K562 (cell line): ENCODE measurements around the gene CDT1. TPM values are rescaled to one million over a fixed set of nuclear protein-coding genes. Genes with fewer than 3 reads are reported as not detected.
A peak's percentile ranks its signal among the peaks of the same experiment; 100 is the strongest.

Experiments
- FOXK1 ChIP-seq: sonication (generic); formaldehyde crosslinking; IDR thresholded peaks from 2 replicates; pipeline ENCODE4 v1.8.0; 2022; ENCODE audit warnings: missing genetic modification reagents, mild to moderate bottlenecking, borderline replicate concordance
- MTA2 ChIP-seq: fragments of 450-650 bp; IDR thresholded peaks from 2 replicates; pipeline ENCODE4 v1.6.1; 2016; ENCODE audit warnings: low read depth
- NFE2L1 ChIP-seq: fragments of 450-650 bp; IDR thresholded peaks from 2 replicates; pipeline ENCODE4 v1.6.1; 2016; ENCODE audit warnings: missing genetic modification characterization, low read depth, mild to moderate bottlenecking, missing compliant biosample characterization, moderate library complexity, borderline replicate concordance
- NONO ChIP-seq, 2 experiments: fragments of 200-400 bp in 1 of 2; fragments of 450-650 bp in 1 of 2; formaldehyde crosslinking in 1 of 2; IDR thresholded peaks; 2 replicates each; pipeline ENCODE4 v1.6.1; 2017; ENCODE audit warnings: low read depth in 2 of 2, mild to moderate bottlenecking in 2 of 2, moderate library complexity in 2 of 2, low read length in 1 of 2
- RAD51 ChIP-seq: fragments of 450-650 bp; IDR thresholded peaks from 2 replicates; pipeline ENCODE4 v1.7.1; 2016; ENCODE audit warnings: low read depth, mild to moderate bottlenecking, borderline replicate concordance
- ZNF668 ChIP-seq: fragments of 250-450 bp; sonication (Bioruptor Pico); IDR thresholded peaks from 2 replicates; pipeline ENCODE4 v1.8.0; 2022; ENCODE audit warnings: mild to moderate bottlenecking, inconsistent platforms
- polyA plus RNA-seq, 8 experiments: library from polyadenylated mRNA; depleted of rRNA in 4 of 8; stranded (reverse) in 5 of 8; unstranded in 3 of 8; fragments of >200 nt; fragmentation: Nextera tagmentation in 2 of 8; fragmentation: Illumina TruSeq in 1 of 8; extraction: Ambion mirVana in 2 of 8; extraction: Trizol in 1 of 8; gene quantifications; 2 replicates each; pipeline versions ENCODE4 v1.2.1 to v1.2.3, GENCODE V29; 2011 to 2014; ENCODE audit warnings: inconsistent platforms in 1 of 8, missing spikeins in 1 of 8
- total RNA-seq, 7 experiments: library from RNA; depleted of rRNA in 6 of 7; stranded (reverse); fragments of >200 nt in 6 of 7; fragmentation: Illumina TruSeq in 2 of 7; extraction: Trizol in 2 of 7; gene quantifications; 2 replicates each; pipeline versions ENCODE4 v1.2.1 to v1.2.3, GENCODE V29; 2011 to 2021; ENCODE audit warnings: low replicate concordance in 1 of 7
- TF ChIP-seq, protein P1 (sequence below), 2 experiments: fragments of 450-650 bp; IDR thresholded peaks; 2 replicates each; pipeline ENCODE4 v1.6.1; 2016; ENCODE audit warnings: mild to moderate bottlenecking in 2 of 2, borderline replicate concordance in 1 of 2, low read depth in 1 of 2, moderate library complexity in 1 of 2
- TF ChIP-seq, protein P2 (sequence below): sonication (generic); formaldehyde crosslinking; IDR thresholded peaks from 2 replicates; pipeline ENCODE4 v1.8.0; 2022; ENCODE audit warnings: mild to moderate bottlenecking, missing genetic modification reagents
- TF ChIP-seq, protein P3 (sequence below): fragments of 150-350 bp; conservative IDR thresholded peaks from 2 replicates; pipeline ENCODE4 v1.6.1; 2014; ENCODE audit warnings: low read length

Gene CDT1
- total and polyA plus RNA-seq, 9 of the 15 experiments (the other 6 are each of a cell fraction or from before 2014, with no cell fraction given): 0.92 to 178 (median 14.2) TPM

DNA sequence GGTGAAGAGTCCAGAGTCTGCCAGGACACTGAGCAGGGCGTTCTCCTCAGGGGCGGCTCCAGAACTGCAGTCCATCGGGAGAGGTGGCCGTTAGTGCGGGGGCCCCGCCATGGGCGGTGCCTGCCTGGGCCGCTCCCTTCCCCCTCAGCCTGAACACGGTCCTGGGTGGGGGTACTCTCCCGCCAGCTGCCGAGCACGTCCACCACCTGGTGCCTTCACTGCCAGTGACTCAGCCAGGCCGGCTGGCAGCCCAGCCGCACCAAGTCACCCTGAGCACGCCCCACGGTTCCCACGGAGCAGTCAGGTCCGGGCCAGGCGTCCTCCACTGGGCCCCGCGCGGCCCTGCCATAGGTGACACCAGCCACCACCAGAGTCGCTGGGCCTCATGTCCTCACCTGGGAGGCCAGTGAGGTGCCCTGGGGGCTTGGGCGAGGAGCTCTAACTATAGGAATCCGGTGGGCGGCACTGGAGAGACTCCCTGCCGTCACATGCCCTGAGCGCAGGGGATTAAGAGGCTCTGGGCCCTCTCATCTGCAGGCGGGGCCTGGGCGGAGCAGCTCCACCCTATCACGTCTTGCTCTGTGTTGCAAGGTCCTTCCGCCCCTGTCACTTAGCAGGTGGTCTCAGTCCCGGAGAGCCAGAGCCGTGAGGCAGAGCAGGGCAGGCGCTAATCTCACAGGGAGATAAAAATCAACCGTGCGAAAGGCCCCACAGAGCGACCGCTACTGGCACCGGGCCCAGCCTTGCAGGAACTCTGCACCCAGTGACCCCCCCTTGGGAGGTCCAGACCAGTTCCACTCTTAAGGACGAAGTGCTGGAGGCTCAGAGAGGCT, 32.9 kb upstream of the CDT1 start (continued):
- TF ChIP-seq, protein P1, sequence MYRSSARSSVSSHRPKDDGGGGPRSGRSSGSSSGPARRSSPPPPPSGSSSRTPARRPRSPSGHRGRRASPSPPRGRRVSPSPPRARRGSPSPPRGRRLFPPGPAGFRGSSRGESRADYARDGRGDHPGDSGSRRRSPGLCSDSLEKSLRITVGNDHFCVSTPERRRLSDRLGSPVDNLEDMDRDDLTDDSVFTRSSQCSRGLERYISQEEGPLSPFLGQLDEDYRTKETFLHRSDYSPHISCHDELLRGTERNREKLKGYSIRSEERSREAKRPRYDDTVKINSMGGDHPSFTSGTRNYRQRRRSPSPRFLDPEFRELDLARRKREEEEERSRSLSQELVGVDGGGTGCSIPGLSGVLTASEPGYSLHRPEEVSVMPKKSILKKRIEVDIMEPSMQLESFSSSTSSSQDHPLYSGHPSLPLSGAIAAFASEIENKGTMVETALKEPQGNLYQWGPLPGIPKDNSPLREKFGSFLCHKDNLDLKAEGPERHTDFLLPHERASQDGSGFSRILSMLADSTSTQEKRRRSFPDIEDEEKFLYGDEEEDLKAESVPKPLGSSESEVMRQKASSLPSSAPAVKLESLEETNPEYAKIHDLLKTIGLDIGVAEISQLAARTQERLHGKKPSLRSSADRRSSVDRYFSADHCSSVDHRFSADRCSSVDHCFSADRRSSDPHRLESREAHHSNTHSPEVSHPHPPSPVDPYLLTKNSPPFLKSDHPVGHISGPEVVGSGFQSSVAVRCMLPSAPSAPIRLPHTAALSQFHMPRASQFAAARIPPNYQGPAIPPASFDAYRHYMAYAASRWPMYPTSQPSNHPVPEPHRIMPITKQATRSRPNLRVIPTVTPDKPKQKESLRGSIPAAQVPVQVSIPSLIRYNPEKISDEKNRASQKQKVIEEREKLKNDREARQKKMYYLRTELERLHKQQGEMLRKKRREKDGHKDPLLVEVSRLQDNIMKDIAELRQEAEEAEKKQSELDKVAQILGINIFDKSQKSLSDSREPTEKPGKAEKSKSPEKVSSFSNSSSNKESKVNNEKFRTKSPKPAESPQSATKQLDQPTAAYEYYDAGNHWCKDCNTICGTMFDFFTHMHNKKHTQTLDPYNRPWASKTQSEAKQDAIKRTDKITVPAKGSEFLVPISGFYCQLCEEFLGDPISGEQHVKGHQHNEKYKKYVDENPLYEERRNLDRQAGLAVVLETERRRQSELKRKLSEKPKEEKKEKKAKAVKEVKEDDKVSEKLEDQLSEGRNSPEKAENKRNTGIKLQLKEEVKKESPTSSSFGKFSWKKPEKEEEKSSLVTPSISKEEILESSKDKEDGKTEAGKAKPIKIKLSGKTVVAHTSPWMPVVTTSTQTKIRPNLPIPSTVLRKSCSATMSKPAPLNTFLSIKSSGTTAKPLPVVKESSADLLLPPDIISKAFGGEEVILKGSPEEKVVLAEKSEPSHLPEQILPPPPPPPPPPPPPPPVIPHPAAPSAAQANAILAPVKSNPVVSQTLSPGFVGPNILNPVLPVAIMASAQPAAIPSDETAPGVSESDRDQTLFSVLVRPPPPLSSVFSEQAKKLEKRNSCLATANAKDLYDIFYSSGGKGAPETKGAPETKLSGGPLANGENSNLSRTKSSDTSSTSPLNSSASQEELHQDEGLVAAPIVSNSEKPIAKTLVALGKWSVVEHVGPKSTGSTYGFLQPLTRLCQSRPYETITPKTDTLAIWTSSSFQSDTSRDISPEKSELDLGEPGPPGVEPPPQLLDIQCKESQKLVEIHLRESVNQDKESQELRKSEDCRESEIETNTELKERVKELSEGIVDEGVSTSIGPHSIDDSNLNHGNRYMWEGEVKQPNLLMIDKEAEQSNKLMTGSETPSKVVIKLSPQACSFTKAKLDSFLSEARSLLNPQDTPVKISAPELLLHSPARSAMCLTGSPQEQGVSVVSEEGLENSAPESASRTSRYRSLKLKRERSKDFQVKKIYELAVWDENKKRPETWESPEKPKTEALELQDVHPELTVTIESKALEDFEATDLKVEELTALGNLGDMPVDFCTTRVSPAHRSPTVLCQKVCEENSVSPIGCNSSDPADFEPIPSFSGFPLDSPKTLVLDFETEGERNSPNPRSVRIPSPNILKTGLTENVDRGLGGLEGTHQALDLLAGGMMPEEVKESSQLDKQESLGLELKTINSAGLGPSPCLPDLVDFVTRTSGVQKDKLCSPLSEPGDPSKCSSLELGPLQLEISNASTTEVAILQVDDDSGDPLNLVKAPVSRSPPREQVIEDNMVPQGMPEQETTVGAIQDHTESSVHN (IDR thresholded peaks at IDR 0.05; ENCODE audit: borderline replicate concordance in 1 of 2, low read depth in 1 of 2): peak in 1 of 2 experiments; percentile 91; a peak in 2 of 4 replicates
- no peak for TF ChIP-seq FOXK1
- TF ChIP-seq MTA2: 0 out of 2 replicates have a peak, but pooled peaks have one; percentile 40
- TF ChIP-seq NONO (IDR thresholded peaks at IDR 0.05; ENCODE audit: low read depth in 2 of 2, low read length in 1 of 2): no peak
- TF ChIP-seq, protein P2, sequence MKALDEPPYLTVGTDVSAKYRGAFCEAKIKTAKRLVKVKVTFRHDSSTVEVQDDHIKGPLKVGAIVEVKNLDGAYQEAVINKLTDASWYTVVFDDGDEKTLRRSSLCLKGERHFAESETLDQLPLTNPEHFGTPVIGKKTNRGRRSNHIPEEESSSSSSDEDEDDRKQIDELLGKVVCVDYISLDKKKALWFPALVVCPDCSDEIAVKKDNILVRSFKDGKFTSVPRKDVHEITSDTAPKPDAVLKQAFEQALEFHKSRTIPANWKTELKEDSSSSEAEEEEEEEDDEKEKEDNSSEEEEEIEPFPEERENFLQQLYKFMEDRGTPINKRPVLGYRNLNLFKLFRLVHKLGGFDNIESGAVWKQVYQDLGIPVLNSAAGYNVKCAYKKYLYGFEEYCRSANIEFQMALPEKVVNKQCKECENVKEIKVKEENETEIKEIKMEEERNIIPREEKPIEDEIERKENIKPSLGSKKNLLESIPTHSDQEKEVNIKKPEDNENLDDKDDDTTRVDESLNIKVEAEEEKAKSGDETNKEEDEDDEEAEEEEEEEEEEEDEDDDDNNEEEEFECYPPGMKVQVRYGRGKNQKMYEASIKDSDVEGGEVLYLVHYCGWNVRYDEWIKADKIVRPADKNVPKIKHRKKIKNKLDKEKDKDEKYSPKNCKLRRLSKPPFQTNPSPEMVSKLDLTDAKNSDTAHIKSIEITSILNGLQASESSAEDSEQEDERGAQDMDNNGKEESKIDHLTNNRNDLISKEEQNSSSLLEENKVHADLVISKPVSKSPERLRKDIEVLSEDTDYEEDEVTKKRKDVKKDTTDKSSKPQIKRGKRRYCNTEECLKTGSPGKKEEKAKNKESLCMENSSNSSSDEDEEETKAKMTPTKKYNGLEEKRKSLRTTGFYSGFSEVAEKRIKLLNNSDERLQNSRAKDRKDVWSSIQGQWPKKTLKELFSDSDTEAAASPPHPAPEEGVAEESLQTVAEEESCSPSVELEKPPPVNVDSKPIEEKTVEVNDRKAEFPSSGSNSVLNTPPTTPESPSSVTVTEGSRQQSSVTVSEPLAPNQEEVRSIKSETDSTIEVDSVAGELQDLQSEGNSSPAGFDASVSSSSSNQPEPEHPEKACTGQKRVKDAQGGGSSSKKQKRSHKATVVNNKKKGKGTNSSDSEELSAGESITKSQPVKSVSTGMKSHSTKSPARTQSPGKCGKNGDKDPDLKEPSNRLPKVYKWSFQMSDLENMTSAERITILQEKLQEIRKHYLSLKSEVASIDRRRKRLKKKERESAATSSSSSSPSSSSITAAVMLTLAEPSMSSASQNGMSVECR (CRISPR knock-in tag): peak; percentile 88
- TF ChIP-seq, protein P3, sequence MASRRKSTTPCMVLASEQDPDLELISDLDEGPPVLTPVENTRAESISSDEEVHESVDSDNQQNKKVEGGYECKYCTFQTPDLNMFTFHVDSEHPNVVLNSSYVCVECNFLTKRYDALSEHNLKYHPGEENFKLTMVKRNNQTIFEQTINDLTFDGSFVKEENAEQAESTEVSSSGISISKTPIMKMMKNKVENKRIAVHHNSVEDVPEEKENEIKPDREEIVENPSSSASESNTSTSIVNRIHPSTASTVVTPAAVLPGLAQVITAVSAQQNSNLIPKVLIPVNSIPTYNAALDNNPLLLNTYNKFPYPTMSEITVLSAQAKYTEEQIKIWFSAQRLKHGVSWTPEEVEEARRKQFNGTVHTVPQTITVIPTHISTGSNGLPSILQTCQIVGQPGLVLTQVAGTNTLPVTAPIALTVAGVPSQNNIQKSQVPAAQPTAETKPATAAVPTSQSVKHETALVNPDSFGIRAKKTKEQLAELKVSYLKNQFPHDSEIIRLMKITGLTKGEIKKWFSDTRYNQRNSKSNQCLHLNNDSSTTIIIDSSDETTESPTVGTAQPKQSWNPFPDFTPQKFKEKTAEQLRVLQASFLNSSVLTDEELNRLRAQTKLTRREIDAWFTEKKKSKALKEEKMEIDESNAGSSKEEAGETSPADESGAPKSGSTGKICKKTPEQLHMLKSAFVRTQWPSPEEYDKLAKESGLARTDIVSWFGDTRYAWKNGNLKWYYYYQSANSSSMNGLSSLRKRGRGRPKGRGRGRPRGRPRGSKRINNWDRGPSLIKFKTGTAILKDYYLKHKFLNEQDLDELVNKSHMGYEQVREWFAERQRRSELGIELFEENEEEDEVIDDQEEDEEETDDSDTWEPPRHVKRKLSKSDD: 0 out of 2 replicates have a peak, but pooled peaks have one; percentile 9
- TF ChIP-seq NFE2L1 (tag): no peak
- TF ChIP-seq RAD51: peak; percentile 83
- TF ChIP-seq ZNF668 (CRISPR knock-in tag): no peak
